ENCODE data around the gene GPD1L.

The GPD1L gene

DNA sequence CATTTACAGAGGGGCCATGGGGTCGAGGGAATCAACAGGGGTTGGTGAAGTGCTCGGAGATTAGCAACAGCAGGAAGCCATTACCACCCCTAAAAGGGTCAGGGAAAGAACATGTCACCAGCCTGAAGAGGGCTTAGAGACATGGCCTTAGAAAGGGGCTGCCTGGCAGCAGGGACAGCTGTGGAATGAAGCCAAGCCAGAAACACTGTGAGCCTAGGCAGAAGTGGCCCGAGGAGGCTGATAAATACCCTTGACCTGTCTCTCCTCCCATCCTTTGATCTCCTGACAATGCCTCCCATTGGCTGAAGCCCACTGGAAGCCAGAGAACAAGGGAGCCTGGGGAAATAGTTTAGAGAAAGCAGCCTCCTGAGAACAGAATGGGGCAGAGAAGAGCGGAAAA, 31.4 kb downstream of the GPD1L start:
- DNase-seq (ENCODE audit: low spot score): no peak

DNA sequence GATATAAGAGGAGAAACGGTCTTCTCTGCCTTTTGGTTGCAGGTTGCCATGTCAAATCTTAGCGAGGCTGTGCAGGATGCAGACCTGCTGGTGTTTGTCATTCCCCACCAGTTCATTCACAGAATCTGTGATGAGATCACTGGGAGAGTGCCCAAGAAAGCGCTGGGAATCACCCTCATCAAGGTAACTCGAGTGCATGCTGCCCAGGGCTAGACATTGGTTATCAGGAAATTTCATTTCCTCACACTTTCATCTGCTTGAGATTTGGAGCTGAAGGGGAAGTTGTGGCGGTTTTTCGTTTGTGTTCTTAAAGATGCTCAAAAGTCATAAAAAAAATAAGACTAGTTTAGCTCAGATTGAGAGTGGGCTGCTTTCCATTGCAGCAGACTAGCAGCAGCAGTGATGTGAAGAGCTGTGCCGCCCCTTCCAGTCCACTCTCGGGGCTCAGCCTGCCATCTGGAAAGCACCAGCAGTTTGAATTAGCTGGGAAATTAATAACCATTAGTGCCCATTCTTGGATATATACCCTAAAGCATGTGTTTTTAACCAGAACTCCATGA, 32.2 kb downstream of the GPD1L start:
- DNase-seq (ENCODE audit: low spot score): no peak

DNA sequence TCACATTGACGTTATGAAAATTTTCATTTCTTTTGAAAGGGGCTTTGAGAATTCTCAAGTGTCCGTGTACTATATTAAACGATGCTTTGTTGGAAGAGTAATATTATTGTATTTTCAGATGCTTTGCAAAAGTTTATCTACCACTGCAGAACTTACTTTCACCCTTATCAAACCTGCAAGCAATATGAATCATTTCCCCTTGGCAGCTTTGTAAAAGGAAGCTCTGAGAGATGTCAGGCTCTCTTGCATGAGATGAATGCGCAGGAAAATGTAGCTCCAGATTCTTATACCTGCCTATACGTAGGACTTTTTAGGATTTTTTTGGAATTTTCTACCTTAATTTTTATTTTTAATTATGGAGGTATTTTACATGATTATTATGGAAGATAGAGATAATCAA, 34.5 kb downstream of the GPD1L start:
- DNase-seq (ENCODE audit: low spot score): no peak

DNA sequence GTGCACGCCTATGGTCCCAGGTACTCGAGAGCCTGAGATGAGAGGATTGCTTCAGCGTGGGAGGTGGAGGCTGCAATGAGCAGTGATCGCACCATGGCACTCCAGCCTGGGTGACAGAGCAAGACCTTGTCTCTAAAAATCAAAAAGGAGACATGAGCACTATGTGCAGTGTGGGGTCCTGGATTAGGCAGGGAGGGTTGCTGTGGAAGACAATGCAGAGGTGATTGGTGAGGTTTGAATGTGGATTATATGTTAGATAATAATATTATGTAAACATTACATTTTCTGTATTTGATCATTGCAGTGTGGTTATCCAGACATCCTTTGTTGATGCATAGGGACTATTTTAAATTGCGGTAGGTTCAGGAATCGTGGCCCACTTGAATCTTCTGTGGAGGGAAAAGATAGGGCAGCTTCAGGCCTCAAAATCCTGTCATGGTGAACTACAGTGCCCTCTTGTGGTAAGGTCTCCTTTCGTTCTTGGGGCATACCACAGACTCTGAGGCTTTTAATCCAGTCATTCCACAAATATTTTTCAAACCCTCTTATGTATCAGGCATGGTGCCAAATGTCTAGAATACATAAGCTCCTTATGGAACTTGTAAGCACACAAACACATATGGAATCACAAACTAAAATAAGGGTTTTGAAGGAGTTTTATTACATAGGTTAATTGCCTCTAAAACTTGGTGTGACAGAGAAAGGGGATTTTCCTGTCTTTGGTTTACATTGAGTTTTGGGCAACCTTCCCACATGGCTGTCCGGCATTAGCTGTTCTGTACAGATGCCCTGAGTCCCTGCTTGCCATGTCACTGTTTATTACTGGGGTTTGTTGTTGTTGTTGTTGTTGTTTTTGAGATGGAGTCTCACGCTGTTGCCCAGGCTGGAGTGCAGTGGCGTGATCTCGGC, 37.7 kb downstream of the GPD1L start:
- peak; percentile 66 for DNase-seq (ENCODE audit: low spot score)

DNA sequence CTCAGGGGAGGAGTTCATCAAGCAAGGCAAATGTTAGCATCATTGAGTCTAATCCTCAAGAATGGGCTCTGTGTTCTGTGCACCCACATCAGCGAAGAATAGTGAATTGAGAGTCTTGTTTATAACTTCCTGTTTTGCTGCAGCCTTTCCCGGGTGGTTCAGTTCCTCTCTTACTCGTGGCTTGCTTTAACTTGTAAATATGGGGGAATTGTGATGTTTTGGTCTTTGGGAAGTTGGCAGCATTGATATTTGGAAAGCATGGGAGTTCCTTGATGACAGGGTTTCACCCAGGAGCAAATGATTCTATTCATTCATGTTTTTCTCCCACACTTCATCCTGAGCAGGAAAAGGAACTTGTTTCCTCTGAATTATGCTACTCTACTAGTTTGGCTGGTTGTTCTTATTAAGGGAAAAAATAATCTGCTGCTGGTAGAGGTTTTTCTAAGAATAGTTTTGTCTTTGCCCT, 40.4 kb downstream of the GPD1L start:
- DNase-seq (ENCODE audit: low spot score): peak; percentile 29

DNA sequence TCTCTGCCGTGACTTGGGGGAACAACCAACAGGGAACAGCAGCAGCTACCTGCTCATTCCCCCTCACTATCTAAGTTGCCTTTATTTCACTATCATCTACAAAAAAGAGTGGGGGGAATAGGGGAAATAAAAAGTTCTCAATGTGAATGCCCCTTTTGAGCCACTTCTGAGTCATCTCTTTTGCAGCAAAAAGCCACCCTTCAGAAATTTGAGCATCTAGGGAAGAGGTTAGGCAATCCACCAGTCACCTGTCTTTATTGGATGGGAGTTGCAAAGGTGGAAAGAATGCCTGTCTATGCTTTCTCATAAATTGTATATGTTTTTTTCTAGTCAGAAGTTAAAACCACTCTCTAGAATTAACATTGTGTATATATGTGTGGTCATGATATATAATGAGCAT, 41.1 kb downstream of the GPD1L start:
- DNase-seq (ENCODE audit: low spot score): no peak

DNA sequence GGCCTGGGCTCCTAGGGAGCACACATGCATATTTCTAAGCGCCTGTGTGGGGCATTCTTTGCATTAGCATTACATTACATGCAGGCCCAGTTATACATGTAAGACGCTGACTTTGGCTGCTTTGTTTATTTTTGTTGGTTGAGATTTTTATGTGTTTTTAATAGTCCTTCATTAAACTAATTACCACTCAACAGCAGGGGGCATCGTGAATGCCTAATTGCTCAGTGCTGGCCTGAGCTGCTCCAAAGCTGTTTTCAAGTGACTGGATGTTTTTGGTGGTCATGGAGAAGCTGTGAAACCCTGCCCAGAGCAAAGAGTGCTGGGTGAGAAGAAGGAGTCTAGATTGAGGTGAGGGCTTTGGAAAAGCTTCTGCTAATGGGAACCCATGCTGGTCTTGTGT, 41.5 kb downstream of the GPD1L start:
- DNase-seq (ENCODE audit: low spot score): no peak

DNA sequence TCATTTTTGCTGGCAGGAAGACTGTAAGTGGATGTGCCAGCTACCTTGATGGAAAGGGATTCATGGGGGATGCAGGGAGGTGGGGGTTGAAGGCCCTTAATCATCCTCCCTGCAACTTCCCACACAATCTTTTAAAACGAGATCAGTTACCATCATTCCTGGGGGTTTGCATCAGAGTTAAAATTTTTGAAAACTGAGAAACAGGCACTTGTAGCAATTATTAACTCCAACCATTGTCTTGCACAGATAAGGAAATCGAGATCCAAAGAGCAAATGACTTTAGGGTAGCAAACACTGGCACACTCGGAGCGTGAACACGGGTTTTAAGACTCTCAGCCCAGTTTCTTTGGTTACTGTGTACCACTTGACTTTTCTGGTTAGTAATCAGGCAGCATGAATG, 41.9 kb downstream of the GPD1L start:
- no peak for DNase-seq (ENCODE audit: low spot score)

DNA sequence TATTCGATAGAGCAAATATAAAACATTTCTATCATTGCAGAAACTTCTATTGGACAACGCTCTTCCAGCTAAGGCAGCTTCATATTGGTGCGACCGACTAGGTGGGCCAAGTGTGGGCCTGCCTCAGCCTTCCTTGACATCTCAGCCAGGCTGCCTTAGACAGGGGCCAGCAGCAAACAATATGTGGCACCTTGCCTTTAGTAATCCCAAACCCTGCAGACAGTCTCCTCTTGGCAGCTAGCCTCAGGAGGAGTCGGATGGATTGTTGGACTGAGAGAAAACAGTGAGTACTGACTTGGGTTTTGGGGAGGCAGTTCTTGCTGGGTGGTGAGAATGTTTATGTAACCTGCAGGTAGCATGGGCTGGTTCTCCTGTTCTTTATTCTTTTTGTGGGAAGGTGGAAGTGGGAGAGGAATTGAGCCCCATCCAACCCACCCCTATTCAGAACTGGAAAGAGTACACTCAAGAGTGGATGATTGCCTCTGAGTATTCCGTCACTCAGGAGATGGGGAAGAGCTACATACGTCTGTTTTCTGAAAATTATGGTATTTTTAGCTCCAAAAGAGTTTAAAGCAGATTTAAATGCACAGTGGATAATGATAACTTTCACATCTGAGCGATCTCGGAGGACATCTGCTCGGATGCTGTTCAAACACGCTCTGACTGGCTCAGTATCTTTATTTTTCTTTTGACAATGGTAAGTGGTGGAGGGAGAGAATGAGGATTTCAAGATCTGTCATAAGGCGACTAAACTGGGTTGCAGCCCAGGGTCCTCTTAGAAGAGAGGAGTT, 47.2 kb downstream of the GPD1L start:
- no peak for DNase-seq (ENCODE audit: low spot score)

DNA sequence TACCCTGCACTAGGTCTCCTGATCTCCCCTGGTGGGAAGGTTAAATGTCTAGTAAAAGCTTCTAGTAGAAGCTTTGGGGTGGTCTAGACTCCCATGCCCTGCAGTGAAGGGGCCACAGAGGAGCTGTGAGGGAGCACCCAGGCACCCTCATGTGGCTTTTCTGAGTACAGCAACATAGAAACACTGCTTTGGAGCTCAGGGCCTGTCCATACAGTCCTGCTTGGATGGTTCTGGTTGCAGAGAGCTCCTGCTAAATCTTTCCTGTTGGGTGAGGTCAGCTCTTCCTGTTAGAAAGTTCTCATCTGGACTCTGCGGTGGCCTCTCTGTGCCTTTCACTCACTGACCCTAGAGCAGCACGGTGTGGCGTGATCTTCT, 47.8 kb downstream of the GPD1L start:
- DNase-seq (ENCODE audit: low spot score): peak; percentile 23

DNA sequence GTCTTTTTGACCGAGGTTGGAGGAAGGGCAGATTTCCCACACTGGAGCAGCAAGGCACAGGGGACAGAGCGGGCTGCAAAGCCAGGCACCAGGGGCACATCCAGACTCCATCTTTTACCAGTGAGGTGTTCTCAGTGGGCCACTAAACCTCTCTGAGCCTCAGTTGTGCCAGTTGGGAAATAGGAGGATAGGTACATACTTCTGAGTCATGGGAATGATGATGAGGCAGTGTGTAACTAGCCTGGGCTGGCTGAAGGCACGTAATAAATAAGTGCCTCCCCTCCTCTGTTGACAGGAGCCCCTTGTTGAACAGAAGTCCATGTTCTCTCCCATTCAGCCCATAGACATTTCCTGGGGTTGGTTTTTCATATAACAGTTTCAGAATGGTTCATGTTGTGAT, 48.7 kb downstream of the GPD1L start:
- DNase-seq (ENCODE audit: low spot score): no peak

DNA sequence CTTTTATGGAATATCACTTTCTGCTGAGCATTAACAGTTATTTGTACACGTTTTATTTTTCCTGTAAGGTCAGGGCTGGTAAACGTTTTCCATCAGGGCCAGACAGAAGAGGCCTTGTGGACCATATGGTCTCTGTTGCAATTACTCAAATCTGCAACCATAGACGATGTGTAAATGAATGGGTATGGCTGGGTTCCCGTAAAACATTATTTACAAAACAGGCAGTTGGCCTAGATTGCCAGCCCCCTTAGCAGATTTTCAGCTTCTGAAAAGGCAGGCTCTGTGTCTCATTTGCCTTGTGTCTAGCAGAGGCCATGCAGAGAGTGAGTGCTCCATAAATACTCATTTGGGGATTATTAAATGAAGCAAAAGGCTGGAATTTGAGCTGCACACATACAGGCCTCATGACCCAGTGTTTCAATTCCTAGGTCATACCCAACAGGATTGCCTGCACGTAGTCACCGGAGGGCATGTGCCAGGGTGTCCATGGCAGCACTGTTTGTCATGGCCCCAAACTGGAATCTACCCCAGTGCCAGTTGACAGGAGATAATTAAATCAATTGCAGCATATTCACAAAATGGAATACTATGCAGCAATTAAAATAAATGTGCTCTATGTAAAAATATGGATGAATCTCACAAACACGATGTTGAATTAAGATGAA, 51.3 kb downstream of the GPD1L start:
- DNase-seq (ENCODE audit: low spot score): no peak

DNA sequence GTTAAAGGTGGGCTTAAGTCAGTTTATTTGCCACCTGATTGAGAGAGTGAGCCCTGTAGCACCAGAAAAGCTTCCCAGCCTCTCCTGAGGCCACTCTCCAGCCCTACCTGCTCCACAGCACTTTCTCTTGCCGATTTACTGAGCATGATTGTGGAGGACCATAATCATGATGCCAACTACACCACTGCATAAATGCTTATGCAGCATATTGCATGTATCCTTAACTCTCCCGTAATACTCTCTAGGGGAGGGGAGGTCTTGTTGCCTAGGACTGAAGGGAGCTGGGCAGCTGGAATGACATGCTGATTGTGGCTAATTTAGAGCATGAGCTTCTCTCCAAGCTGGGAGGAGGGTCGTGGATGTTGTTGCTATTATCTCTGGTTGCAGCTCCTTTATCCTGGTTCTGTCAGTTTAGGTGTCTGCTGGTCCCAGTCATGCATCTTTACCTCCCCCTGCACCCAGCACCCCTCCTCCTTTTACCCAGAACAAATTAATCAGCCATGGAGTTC, 54.3 kb downstream of the GPD1L start:
- no peak for DNase-seq (ENCODE audit: low spot score)

DNA sequence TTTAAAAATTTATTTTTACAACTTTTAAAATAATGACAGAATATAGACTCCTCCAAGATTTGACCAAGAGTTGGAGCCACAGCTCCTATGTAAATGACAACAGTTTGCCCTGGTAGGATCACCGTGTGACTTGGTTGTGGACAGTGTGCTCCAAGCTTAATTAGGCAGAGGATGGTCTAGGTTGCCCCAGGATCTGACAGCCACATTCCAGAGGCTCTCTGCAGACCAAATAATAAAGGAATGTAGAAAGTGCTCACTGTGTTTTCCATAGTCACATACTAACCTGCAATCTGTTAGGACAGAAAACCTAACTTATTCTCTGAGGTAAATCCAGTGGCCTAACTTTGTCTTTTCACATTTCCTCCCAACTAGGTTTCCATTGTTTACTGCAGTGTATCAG, 59.0 kb downstream of the GPD1L start:
- no peak for DNase-seq (ENCODE audit: low spot score)

DNA sequence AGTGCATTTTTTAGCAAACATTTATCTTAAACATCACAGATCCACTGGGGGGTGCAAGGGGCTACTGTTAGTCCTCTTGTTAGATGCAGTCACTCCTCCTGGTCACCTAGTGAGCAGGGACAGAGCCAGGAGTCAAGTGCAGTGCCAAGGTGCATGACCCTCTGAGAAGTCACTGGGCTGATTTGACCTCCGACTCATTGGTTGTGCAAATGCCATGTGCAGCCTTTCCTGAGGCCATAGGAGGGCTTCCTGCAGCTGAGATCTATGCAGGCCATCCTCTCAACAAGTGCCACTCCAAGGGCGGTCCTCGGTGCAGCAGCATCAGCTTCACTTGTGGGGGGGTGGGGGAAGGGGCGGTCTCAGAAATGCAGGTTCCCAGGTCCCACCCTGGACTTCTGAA, 60.2 kb downstream of the GPD1L start:
- DNase-seq (ENCODE audit: low spot score): no peak

DNA sequence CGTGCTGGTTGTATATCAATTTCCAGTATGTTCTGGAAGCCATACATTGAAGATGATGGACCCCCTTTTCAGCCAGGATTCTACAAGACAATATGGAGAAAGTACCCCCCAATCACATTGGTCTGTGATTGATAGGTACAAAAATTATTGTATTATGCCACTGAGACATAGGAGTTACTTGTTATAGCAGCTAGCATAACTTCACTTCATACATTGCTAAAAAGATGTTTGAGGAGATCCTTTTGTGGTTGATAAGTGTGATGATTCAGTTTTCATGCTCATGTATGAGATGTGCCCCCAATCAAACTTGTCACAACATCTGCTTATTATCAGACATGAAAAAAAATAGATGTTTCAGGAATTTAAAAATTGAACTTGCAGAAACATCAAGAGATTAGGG, 66.0 kb downstream of the GPD1L start:
- DNase-seq (ENCODE audit: low spot score): no peak

DNA sequence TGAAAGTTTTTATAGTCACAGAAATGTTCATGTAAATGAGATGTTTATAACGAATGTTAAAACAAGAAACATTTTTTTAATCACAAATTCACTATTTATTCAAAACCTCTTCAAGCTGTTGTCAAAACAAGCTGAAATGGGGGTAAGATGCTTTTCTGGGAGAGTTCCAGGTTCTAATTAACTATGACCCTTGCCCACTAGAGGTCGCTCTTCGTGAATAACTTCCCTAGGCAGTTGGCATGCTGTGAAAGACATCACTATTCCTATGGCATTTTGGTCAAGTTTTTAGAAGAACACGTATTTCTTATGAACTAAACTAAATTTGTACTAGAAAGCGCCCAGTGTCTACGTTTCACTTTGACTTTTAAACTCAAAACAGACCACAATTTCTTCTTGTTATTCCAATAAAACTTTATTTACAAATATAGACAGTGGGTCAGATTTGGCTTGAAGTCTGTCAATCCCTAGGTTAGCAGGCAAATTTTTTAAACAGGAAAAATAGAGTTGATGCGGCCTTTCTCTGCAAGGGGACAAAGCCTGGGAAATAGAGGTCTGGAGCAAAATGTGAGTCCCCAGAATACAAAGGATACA, 69.3 kb downstream of the GPD1L start:
- DNase-seq (ENCODE audit: low spot score): peak; percentile 64

DNA sequence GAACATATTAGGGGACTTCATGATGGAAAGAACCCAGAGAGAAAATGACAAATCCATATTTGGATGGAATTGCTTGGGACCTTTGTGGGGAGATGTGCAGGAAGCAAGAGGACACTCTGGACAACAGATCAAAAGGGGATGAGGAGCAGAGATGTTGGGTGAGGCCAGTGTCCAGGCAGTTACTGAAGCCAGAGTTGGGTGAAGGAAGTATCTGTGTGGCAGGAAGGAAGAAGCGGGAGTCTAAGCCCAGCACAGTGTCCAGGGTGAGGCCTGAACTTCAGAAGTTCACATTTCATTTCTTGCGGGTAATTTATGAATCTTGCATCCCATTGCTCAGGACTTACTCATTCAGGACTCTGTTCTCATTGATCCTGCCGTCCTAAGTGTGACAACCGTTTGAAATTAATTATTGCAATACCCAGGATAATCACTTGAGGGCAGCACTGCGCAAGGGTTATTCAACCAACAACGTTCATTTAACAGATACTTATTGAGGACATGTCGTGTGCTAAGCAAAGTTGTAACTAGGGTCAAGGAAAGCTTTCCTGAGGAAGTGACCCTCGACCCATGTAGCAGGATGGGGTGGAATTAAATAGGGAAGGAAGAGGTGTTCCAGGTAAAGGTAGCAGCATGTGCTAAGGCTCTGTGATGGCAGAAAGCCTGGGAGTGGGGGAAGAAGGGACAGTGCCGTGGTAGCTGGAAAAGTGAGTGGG, 70.7 kb downstream of the GPD1L start:
- DNase-seq (ENCODE audit: low spot score): peak; percentile 38

DNA sequence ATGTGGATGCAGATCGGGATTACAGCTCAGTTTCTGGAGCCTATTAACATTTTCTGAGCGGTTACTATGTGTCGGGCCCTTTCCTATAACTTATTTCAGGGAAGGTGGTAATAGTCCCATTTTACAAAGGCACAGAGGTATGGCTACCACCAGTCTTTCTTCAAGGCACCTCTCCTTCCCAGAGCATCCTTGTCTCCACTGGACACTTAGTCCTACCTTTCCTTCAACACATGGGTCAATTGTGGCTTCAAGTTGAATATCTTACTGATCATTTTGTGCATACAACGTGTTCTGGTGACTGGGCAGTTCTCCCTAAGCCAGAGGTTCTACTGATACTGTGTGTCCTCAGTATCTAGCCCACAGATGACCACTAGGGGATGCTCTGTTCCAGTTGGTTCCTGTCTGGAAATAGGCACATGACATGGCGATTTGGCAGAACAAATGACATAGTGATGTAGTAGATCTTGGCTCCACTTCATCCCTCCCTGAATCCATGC, 71.3 kb downstream of the GPD1L start:
- DNase-seq (ENCODE audit: low spot score): peak; percentile 48

DNA sequence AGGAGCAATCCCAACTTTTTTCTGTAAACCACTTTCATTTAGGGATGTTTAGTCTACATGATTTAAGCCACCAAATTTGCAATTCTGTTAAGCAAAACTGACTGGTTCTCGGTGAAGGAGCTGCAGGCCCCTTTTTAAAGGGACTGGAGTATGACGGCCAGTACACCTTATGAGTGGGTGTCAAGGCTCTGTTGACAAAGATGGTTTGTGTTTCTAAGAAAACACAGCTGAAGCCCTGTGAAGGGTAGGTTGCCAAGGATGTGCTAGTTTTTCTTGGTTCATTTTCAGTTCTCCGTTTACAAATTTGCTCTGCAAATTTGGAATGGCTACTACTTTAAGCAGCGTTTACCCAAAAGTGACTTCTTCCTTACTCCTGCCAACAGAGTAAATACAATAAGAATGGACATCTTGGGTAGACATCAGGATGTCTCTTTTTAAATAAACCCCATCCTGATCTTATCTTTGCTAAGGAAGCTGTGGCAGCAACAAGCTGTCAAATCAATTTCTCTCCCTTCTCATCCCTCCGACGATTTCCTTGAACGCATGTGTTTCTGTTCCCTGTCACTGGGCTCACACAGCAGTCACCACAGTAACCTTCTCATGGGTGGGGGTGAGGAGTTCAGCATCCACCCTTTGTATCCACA, 73.8 kb downstream of the GPD1L start:
- DNase-seq (ENCODE audit: low spot score): no peak

Measured in germinal center (tissue), 1 donor.